GM18505 (cell line): ENCODE results near the gene ARL8A.

Source experiments
- ATAC-seq: cut with Tn5 transposase; IDR thresholded peaks from one replicate; pipeline ENCODE4 v1.9.1; 2021; ENCODE audit not compliant: unreplicated experiment
- POLR2A ChIP-seq: IDR thresholded peaks from 4 replicates; pipeline ENCODE4 v1.6.1; 2011; ENCODE audit warnings: borderline replicate concordance; ENCODE audit not compliant: insufficient read depth, insufficient read length; ENCODE audit errors: extremely low read depth

ARL8A gene

GRCh38 chr1:202088206-202088605, 56.3 kb downstream of the ARL8A start:
- ATAC-seq = no peak

GRCh38 chr1:202086579-202087350, 57.8 kb downstream of the ARL8A start:
- TF ChIP-seq POLR2A = no peak
- no peak for ATAC-seq

More at GRCh38 chr1:202088206-202088605, 56.3 kb downstream of the ARL8A start:
- no peak for TF ChIP-seq POLR2A

GRCh38 chr1:202085682-202086373, 58.7 kb downstream of the ARL8A start:
- TF ChIP-seq POLR2A = no peak
- no peak for ATAC-seq

GRCh38 chr1:202084791-202085681, 59.5 kb downstream of the ARL8A start:
- ATAC-seq = no peak
- TF ChIP-seq POLR2A = no peak
